HG02981 (cell line): ENCODE measurements around the gene TMBIM6.
A peak's percentile ranks its signal among the peaks of the same experiment; 100 is the strongest.
"Not testable (repeated sequence)": the region's sequence is repeated elsewhere in the genome, so short reads cannot be mapped to it uniquely, and the experiment has no call there.

Source experiments
- ATAC-seq: cut with Tn5 transposase; IDR thresholded peaks from one replicate; pipeline ENCODE4 v1.9.1; 2021; ENCODE audit warnings: mild to moderate bottlenecking, moderate library complexity; ENCODE audit not compliant: unreplicated experiment

Gene TMBIM6

GRCh38 chr12:49740930-49741881 is at the start of gene TMBIM6:
Gene TMBIM6, plus strand, starts transcription at chr12:49741557. Its CDS starts 10,937 bp downstream, at chr12:49752494.
- ATAC-seq = peak; percentile 92

- ATAC-seq = no peak
These were observed 48.5 kb upstream of the TMBIM6 start for GRCh38 chr12:49692851-49693250.

DNA sequence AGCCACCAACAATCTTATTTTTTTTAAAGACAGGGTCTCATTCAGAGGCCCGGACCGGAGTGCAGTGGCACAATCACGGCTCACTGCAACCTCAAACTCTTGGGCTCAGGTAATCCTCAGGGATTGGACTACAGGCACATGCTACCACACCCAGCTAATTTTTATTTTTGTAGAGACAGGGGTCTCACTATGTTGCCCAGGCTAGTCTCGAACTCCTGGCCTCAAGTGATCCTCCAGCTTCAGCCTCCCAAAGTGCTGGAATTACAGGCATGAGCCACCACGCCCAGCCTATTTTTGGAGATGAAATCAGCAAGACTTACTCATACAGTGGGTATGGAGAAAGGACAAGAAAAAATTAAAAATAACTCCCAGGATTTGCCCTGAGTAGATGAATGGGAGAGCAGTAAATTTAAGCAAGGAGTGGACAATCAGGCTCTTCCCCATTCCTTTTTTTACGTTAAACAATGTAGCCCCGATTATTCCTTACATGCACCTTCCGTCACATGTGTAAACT is 47.4 kb upstream of the TMBIM6 start:
- ATAC-seq = no peak

GRCh38 chr12:49696723-49697122 is 44.6 kb upstream of the TMBIM6 start:
- no peak for ATAC-seq

DNA sequence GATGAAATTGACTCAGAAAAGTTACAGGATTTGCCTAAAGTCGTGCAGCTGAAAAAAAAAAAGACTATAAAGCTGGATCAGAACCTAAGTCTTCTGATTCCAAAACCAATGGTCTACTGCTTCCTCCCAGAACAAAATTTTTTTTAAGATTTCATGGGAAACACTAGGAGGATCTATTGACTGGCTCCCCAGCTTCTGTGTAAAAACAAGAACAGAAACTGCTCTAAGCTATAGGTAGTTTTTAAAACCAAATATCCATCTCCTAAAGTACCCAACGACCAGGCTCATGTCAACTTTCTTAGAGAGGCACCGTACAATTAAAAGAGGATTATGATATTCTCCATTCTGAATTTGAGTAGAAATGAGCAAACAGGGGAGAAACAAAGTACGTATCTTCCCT is 43.5 kb upstream of the TMBIM6 start:
- ATAC-seq = no peak

- ATAC-seq = peak; percentile 83
These were observed 42.5 kb upstream of the TMBIM6 start for GRCh38 chr12:49698619-49699545.

- ATAC-seq = no peak
These were observed 39.3 kb upstream of the TMBIM6 start for GRCh38 chr12:49702009-49702408.

- no peak for ATAC-seq
These were observed 38.6 kb upstream of the TMBIM6 start for GRCh38 chr12:49702676-49703215.

GRCh38 chr12:49703647-49704137 is 37.7 kb upstream of the TMBIM6 start:
- ATAC-seq = no peak

- no peak for ATAC-seq
These were observed 35.8 kb upstream of the TMBIM6 start for GRCh38 chr12:49705479-49706134.

GRCh38 chr12:49706351-49707127 is 34.8 kb upstream of the TMBIM6 start:
- peak; percentile 8 for ATAC-seq

GRCh38 chr12:49707128-49707811 is 34.1 kb upstream of the TMBIM6 start, which contains the start of gene FMNL3:
Gene FMNL3, minus strand, starts transcription at chr12:49707405. Its CDS starts 225 bp downstream, at chr12:49707180.
- ATAC-seq = peak; percentile 82

GRCh38 chr12:49707812-49708147 is 33.6 kb upstream of the TMBIM6 start:
- ATAC-seq = no peak

- no peak for ATAC-seq
These were observed 32.5 kb upstream of the TMBIM6 start for GRCh38 chr12:49708851-49709250.

GRCh38 chr12:49713952-49714351 is 27.4 kb upstream of the TMBIM6 start:
- not testable (repeated sequence) for ATAC-seq

DNA sequence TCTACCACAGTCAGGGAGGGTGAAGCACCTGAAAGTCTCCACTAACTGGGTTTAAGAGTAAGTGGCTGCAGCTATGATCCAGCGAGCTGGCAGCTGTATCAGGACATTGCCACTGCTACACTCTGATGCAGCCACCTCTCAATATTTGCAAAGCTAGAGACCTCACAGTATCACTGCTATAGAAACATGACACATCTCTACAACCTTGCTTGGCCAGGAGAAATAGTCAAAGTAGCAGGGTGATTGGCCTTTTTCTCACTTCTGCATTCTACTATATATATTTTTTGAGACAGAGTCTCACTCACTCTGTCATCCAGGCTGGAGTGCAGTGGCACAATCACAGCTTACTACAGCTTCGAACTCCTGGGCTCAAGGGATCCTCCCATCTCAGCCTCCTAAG is 24.8 kb upstream of the TMBIM6 start:
- ATAC-seq = no peak

GRCh38 chr12:49717800-49718199 is 23.6 kb upstream of the TMBIM6 start:
- not testable (repeated sequence) for ATAC-seq

GRCh38 chr12:49720214-49720613 is 21.1 kb upstream of the TMBIM6 start:
- no peak for ATAC-seq

DNA sequence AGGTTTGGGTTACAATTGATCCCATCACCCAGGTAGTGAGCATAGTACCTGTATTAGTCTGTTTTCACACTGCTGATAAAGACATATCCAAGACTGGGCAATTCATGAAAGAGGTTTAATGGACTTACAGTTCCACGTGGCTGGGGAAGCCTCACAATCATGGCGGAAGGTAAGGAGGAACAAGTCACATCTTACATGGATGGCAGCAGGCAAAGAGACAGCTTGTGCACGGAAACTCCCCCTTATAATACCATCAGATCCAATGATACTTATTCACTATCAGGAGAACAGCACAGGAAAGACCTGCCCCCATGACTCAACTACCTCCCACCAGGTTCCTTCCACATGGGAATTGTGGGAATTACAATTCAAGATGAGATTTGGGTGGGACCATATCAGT is 20.0 kb upstream of the TMBIM6 start:
- ATAC-seq = not testable (repeated sequence)
